Chondrocyte (in vitro differentiated cells): Measurements from ENCODE around the gene DSC3. TPM values are rescaled to one million over a fixed set of nuclear protein-coding genes. Genes with fewer than 3 reads are reported as not detected.

Experiments used
- DNase-seq: peaks from one replicate; pipeline ENCODE4 v3.0.0; 2021; ENCODE audit warnings: mixed read lengths, low spot score
- H3K27ac Mint-ChIP-seq: one replicate; pipeline ENCODE4 v1.8.0; 2021; ENCODE audit warnings: mild to moderate bottlenecking, moderate library complexity, mixed read lengths; ENCODE audit not compliant: unreplicated experiment
- H3K27me3 Mint-ChIP-seq: 2 replicates; pipeline ENCODE4 v1.8.0; 2021; ENCODE audit warnings: low read depth, mixed read lengths
- H3K36me3 Mint-ChIP-seq: 2 replicates; pipeline ENCODE4 v1.8.0; 2021; ENCODE audit warnings: low read depth, mixed read lengths
- H3K4me1 Mint-ChIP-seq: 2 replicates; pipeline ENCODE4 v1.8.0; 2021; ENCODE audit warnings: low read depth, mild to moderate bottlenecking, mixed read lengths
- H3K4me3 Mint-ChIP-seq: one replicate; pipeline ENCODE4 v1.8.0; 2021; ENCODE audit warnings: mild to moderate bottlenecking, moderate library complexity, mixed read lengths; ENCODE audit not compliant: unreplicated experiment
- H3K9me3 Mint-ChIP-seq: 2 replicates; pipeline ENCODE4 v1.8.0; 2021; ENCODE audit warnings: low read depth, mixed read lengths
- CTCF ChIP-seq: fragments of 200-600 bp; sonication (generic); IDR thresholded peaks from 2 replicates; pipeline ENCODE4 v1.5.0; 2021; ENCODE audit warnings: antibody characterized with exemption, mild to moderate bottlenecking, moderate library complexity
- total RNA-seq: library from RNA; stranded (reverse); gene quantifications from 3 replicates; pipeline ENCODE4 v1.2.1, GENCODE V29; 2021

DSC3 gene
- total RNA-seq, 1 donor from 2014 or later, result 3.2 TPM

GRCh38 chr18:30991397-30991796, 51.1 kb downstream of the DSC3 start:
- Mint-ChIP-seq H3K36me3 (no peaks in the 10 kb centered on the region), H3K4me1 (no peaks in the 10 kb centered on the region), H3K27ac (no peak overlapping the region), H3K27me3 (peaks cover 17% of the 10 kb centered on the region), H3K4me3 (no peak overlapping the region), H3K9me3 (no peaks in the 10 kb centered on the region)
- no peak for DNase-seq
- no peak for TF ChIP-seq CTCF

DNA sequence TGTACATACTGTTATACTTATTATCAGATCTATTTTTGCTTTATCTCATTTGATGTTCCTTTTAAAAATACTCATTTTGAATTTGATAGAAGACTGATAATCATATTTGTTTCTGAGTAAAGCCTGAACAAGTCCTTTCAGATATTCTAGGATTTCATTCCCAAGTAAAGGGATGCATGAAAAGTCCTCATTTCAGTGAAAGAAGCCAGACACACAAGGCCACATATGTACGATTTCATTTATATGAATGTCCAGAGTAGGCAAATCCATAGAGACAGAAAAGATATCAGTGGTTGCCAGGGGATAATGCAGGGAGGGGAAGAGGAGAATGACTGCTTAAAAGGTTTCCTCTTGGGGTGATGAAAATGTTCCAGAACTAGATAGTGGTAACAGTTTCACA, 53.4 kb downstream of the DSC3 start:
- no peak for TF ChIP-seq CTCF
- H3K4me3 Mint-ChIP-seq, result no peak overlapping the region
- DNase-seq, result no peak
- no peaks in the 10 kb centered on the region for H3K9me3 Mint-ChIP-seq
- no peak overlapping the region for H3K27ac Mint-ChIP-seq
- peaks cover 23% of the 10 kb centered on the region for H3K27me3 Mint-ChIP-seq
- H3K36me3 Mint-ChIP-seq, result no peaks in the 10 kb centered on the region
- H3K4me1 Mint-ChIP-seq, result no peaks in the 10 kb centered on the region

- DNase-seq, result no peak
- Mint-ChIP-seq H3K27ac (no peak overlapping the region), H3K4me3 (no peak overlapping the region), H3K27me3 (peaks cover 23% of the 10 kb centered on the region), H3K36me3 (no peaks in the 10 kb centered on the region), H3K4me1 (no peaks in the 10 kb centered on the region), H3K9me3 (no peaks in the 10 kb centered on the region)
- TF ChIP-seq CTCF, result no peak
Observed at GRCh38 chr18:30988440-30988839, 54.1 kb downstream of the DSC3 start.

DNA sequence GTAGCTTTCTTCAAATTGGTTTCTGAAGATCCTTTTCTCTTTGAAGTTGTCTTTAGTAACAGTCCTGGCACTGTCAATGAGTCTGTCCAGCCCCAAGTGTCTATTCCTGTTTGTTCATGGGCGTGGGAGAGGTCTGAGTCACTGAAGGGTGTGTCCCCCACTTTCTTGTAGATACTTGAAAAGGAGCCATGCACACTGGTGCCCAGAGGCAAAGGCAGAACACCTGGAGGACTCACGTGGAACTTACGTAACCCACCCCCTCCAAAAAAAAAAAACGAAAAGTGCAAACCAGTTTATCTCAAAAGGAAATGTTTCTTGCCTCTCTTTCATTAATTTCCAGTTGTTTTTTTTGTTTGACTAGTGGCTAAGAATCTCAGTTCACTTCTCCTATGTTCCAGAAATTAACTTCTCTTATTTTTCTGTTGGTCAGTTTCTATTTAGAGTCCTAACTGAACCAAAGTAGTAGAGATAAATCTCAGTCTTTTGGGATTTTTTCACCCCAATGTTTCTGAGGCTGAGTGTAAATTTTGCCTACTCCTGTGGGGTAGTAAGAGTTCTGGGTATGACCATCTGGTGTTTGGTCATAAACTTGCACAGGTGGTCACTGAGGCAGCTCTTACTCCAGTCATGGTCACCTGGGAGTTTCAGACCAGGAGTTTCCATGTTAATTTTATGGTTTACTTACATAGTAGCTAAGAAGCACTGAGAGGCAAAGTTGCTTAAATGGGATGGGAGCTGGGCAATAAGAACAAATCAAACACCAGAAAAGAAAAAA, 54.9 kb downstream of the DSC3 start:
- no peak overlapping the region for H3K4me3 Mint-ChIP-seq
- H3K4me1 Mint-ChIP-seq, result no peaks in the 10 kb centered on the region
- no peak overlapping the region for H3K27ac Mint-ChIP-seq
- DNase-seq, result no peak
- H3K9me3 Mint-ChIP-seq, result no peaks in the 10 kb centered on the region
- peaks cover 23% of the 10 kb centered on the region for H3K27me3 Mint-ChIP-seq
- TF ChIP-seq CTCF, result no peak
- H3K36me3 Mint-ChIP-seq, result no peaks in the 10 kb centered on the region

GRCh38 chr18:30985753-30986152, 56.8 kb downstream of the DSC3 start:
- Mint-ChIP-seq H3K9me3 (no peaks in the 10 kb centered on the region), H3K27ac (no peak overlapping the region), H3K4me1 (no peaks in the 10 kb centered on the region), H3K4me3 (no peak overlapping the region), H3K27me3 (peaks cover 31% of the 10 kb centered on the region), H3K36me3 (no peaks in the 10 kb centered on the region)
- DNase-seq, result no peak
- no peak for TF ChIP-seq CTCF
